MCF 10A (cell line): ENCODE results near the gene SPOCK3. TPM values are rescaled to one million over a fixed set of nuclear protein-coding genes. Genes with fewer than 3 reads are reported as not detected.

Experiments
- BruUV-seq: library from RNA; stranded (reverse); fragments of 400-500 nt; replicated peaks from 2 replicates; lab custom pipeline; 2021; lab: Mats Ljungman, UMichigan
- CTCF ChIA-PET: fragments of 300-600 bp; sonication (Branson Sonifier 250); formaldehyde crosslinking; extraction: SDS; loops from one replicate; lab custom pipeline; 2021; ENCODE audit warnings: antibody characterized with exemption, inconsistent platforms; lab: Yijun Ruan, JAX
- POLR2A ChIA-PET: fragments of 300-600, 350-650 bp; sonication (Branson Sonifier 250); formaldehyde crosslinking; extraction: SDS; loops from one replicate; lab custom pipeline; 2020; ENCODE audit warnings: antibody characterized with exemption, inconsistent platforms; lab: Yijun Ruan, JAX
- DNase-seq: peaks from one replicate; pipeline ENCODE4 v3.0.0-alpha.2; 2018; ENCODE audit not compliant: unreplicated experiment
- H3K27ac Mint-ChIP-seq: one replicate; pipeline ENCODE4 v1.8.0; 2022; ENCODE audit warnings: mild to moderate bottlenecking, low read depth, mixed read lengths; ENCODE audit not compliant: unreplicated experiment
- H3K27me3 Mint-ChIP-seq: one replicate; pipeline ENCODE4 v1.8.0; 2022; ENCODE audit warnings: mixed read lengths; ENCODE audit not compliant: insufficient read depth, unreplicated experiment
- H3K36me3 Mint-ChIP-seq: one replicate; pipeline ENCODE4 v1.8.0; 2022; ENCODE audit warnings: mild to moderate bottlenecking, moderate library complexity, mixed read lengths; ENCODE audit not compliant: insufficient read depth, unreplicated experiment
- H3K4me1 Mint-ChIP-seq: one replicate; pipeline ENCODE4 v1.8.0; 2022; ENCODE audit warnings: mixed read lengths; ENCODE audit not compliant: insufficient read depth, unreplicated experiment
- H3K4me3 Mint-ChIP-seq: one replicate; pipeline ENCODE4 v1.8.0; 2022; ENCODE audit warnings: mild to moderate bottlenecking, moderate library complexity, mixed read lengths; ENCODE audit not compliant: unreplicated experiment
- H3K9me3 Mint-ChIP-seq: one replicate; pipeline ENCODE4 v1.8.0; 2022; ENCODE audit warnings: mixed read lengths; ENCODE audit not compliant: unreplicated experiment
- intact Hi-C: fragments of 100-400 bp; cut with micrococcal nuclease; formaldehyde crosslinking; loops from 2 replicates; pipeline ENCODE4 v1.14.1; 2022
- total RNA-seq: library from RNA; stranded (reverse); gene quantifications from 2 replicates; pipeline ENCODE4 v1.2.3, GENCODE V29; 2022
- TF ChIP-seq, protein P1 (sequence below): fragments of 200-600 bp; IDR thresholded peaks from one replicate; pipeline ENCODE4 v1.8.0; 2022; ENCODE audit warnings: antibody characterized with exemption, mild to moderate bottlenecking; ENCODE audit not compliant: unreplicated experiment

The SPOCK3 gene
- total RNA-seq, 1 experiment from 2014 or later, result not detected

DNA sequence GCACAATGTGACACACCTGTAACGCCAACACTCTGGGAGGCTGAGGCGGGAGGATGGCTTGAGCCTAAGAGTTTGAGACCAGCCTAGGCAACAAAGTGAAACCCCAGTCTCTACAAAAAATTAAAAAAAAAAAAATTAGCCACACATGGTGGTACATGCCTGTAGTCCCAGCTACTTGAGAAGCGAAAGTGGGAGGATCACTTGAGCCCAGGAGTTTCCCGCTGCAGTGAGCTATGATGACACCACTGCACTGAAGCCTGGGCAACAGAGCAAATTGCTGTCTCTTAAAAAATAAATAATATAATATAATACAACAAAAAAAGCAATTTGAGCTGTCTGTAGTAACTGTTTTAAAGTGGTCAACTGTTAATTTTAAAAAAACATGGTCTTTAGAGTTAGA, 13.2 kb downstream of the SPOCK3 start:
- Mint-ChIP-seq H3K27ac (no peak overlapping the region), H3K4me1 (peaks cover 5% of the 10 kb centered on the region), H3K27me3 (no peaks in the 10 kb centered on the region), H3K36me3 (no peaks in the 10 kb centered on the region), H3K4me3 (no peak overlapping the region), H3K9me3 (no peaks in the 10 kb centered on the region)
- no TSS peak for BruUV-seq
- CTCF ChIA-PET, result interaction anchor here (0.8 kb wide), 1 partner anchor 15 kb away, joined by 3 read pairs; no protein-coding TSS in a partner anchor
- POLR2A ChIA-PET, result no interaction called here
- TF ChIP-seq, protein P1, sequence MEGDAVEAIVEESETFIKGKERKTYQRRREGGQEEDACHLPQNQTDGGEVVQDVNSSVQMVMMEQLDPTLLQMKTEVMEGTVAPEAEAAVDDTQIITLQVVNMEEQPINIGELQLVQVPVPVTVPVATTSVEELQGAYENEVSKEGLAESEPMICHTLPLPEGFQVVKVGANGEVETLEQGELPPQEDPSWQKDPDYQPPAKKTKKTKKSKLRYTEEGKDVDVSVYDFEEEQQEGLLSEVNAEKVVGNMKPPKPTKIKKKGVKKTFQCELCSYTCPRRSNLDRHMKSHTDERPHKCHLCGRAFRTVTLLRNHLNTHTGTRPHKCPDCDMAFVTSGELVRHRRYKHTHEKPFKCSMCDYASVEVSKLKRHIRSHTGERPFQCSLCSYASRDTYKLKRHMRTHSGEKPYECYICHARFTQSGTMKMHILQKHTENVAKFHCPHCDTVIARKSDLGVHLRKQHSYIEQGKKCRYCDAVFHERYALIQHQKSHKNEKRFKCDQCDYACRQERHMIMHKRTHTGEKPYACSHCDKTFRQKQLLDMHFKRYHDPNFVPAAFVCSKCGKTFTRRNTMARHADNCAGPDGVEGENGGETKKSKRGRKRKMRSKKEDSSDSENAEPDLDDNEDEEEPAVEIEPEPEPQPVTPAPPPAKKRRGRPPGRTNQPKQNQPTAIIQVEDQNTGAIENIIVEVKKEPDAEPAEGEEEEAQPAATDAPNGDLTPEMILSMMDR, result no peak
- no peak for DNase-seq
- intact Hi-C loops, result no loop called here

DNA sequence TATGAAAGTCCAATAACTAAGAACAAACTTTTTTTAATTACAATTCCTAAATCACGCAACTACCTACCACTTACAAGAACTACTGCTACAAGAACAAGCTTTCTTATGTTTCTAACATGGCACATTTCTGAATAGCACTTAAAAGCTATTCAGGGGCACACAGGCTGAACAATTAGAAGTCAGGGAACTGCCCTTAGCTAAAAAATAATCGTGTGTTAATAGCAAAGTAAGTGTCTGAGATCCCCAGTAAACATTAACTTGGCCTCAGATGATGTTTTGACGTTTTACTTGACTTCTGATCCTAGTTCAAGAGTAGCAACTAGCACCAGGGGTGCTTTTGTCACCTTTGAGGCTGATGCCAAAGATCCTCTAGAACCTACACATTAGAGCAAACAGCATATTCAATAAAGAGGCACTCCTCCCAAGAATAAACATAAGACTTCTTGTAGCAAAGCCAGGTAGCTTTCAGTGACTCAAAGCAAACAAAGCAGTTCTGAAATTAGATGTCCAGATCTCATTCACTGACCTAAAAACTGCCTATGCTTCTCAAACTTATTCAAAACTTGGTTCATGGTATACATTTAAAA, 16.2 kb downstream of the SPOCK3 start:
- TF ChIP-seq, protein P1, result no peak
- H3K4me3 Mint-ChIP-seq, result no peak overlapping the region
- H3K27ac Mint-ChIP-seq, result no peak overlapping the region
- no TSS peak for BruUV-seq
- intact Hi-C loops, result no loop called here
- CTCF ChIA-PET, result no interaction called here
- DNase-seq, result no peak
- H3K36me3 Mint-ChIP-seq, result no peaks in the 10 kb centered on the region
- H3K9me3 Mint-ChIP-seq, result no peaks in the 10 kb centered on the region
- POLR2A ChIA-PET, result interaction anchor here (0.7 kb wide), 1 partner anchor 9 kb away, joined by 3 read pairs; no protein-coding TSS in a partner anchor
- H3K4me1 Mint-ChIP-seq, result peaks cover 5% of the 10 kb centered on the region
- no peaks in the 10 kb centered on the region for H3K27me3 Mint-ChIP-seq

DNA sequence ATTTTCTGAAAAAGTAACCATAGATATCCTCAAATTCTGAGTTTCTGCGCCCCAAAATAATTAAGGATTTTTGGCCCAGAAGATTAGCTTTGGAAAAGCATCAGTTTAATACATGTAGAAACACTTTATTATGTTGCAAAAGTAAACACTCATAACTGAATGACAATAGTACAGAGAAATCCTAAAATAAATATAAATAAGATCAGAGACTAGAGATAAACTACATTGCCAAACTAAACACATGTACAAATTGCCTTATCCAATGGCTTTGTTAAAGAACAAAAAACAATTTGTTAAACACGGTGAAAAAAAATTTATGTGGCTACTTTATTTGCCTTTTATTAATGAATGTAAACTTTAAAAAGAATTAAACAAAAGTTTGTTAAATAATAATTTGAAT, 17.5 kb downstream of the SPOCK3 start:
- BruUV-seq, result no TSS peak
- no peak for DNase-seq
- H3K36me3 Mint-ChIP-seq, result no peaks in the 10 kb centered on the region
- TF ChIP-seq, protein P1, result no peak
- no peaks in the 10 kb centered on the region for H3K9me3 Mint-ChIP-seq
- H3K27me3 Mint-ChIP-seq, result no peaks in the 10 kb centered on the region
- intact Hi-C loops, result no loop called here
- ChIA-PET POLR2A (no interaction called here), CTCF (no interaction called here)
- peaks cover 5% of the 10 kb centered on the region for H3K4me1 Mint-ChIP-seq
- H3K4me3 Mint-ChIP-seq, result no peak overlapping the region
- H3K27ac Mint-ChIP-seq, result no peak overlapping the region

DNA sequence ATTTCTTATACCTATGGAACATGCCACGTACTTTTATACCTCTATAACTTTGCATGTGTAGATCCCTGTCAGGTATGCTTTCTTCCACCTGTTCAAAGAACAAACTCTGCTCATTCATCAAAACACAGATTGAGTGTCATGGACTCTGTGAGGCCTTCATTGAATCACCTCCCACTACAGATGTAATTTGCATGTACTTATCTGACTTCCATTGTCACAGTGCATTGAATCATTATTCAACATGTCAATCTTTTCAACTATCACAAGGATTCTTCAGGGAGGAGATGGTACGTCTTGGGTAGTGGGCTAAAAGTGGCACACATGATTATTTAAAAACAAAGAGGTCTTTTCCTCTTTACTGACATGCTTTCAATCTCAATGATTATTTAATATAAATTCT, 24.1 kb downstream of the SPOCK3 start:
- CTCF ChIA-PET, result interaction anchor here (1.1 kb wide), 1 partner anchor 190 kb away, joined by 3 read pairs; no protein-coding TSS in a partner anchor

More for the DNA sequence above, 24.1 kb downstream of the SPOCK3 start:
- no peak for DNase-seq
- no TSS peak for BruUV-seq
- POLR2A ChIA-PET, result no interaction called here
- no peaks in the 10 kb centered on the region for H3K4me1 Mint-ChIP-seq
- H3K27ac Mint-ChIP-seq, result no peak overlapping the region
- H3K36me3 Mint-ChIP-seq, result no peaks in the 10 kb centered on the region
- no peaks in the 10 kb centered on the region for H3K27me3 Mint-ChIP-seq
- no peak overlapping the region for H3K4me3 Mint-ChIP-seq
- TF ChIP-seq, protein P1, result no peak
- intact Hi-C loops, result no loop called here
- no peaks in the 10 kb centered on the region for H3K9me3 Mint-ChIP-seq
